GM12878 (cell line): Measurements from ENCODE around the gene TREH. TPM values are rescaled to one million over a fixed set of nuclear protein-coding genes. Genes with fewer than 3 reads are reported as not detected.

Experiments
- ATAC-seq: fragments of 200-7000 bp; cut with Tn5 transposase; 3 replicates; pipeline ENCODE4 v1.9.1; 2020; ENCODE audit warnings: mild to moderate bottlenecking, moderate library complexity
- BruUV-seq: library from RNA; stranded (reverse); fragments of 400-500 nt; replicated peaks from 2 replicates; lab custom pipeline; 2021; lab: Mats Ljungman, UMichigan
- CTCF ChIA-PET: fragments of 300-600 bp; sonication (Branson Sonifier 250); formaldehyde crosslinking; extraction: SDS; loops from one replicate; lab custom pipeline; 2021; ENCODE audit warnings: inconsistent platforms; lab: Yijun Ruan, JAX
- POLR2A ChIA-PET: fragments of 350-600 bp; formaldehyde crosslinking; extraction: SDS; loops from one replicate; lab custom pipeline; 2021; ENCODE audit warnings: inconsistent platforms; lab: Charles Lee
- RAD21 ChIA-PET: fragments of 300-600 bp; sonication (Branson Sonifier 250); formaldehyde crosslinking; loops from one replicate; lab custom pipeline; 2023; ENCODE audit warnings: antibody characterized with exemption; ENCODE audit not compliant: unreplicated experiment; lab: Charles Lee
- SMC1A ChIA-PET: fragments of 300-600 bp; sonication (Branson Sonifier 250); formaldehyde crosslinking; loops from one replicate; lab custom pipeline; 2023; ENCODE audit not compliant: unreplicated experiment, uncharacterized antibody; lab: Charles Lee
- DNase-seq: peaks from one replicate; pipeline ENCODE4 v3.0.0-alpha.2; 2011; ENCODE audit warnings: low read depth, low spot score
- FAIRE-seq: peaks from 3 replicates; lab custom pipeline; 2011; peaks lifted over from hg19 to GRCh38; lab: Jason Lieb, UNC
- H2AFZ ChIP-seq: 2 replicates; pipeline ENCODE4 v1.6.0; 2011; ENCODE audit warnings: low read depth, low read length, control low read depth; ENCODE audit not compliant: control insufficient read depth
- H3K27ac ChIP-seq: 2 replicates; pipeline ENCODE4 v1.5.1; 2011; ENCODE audit warnings: control low read depth; ENCODE audit not compliant: control insufficient read depth, insufficient read depth
- H3K27me3 ChIP-seq, 2 experiments: replicated peaks in 1 of 2; 2 replicates each; pipeline versions ENCODE4 v1.6.0 to v1.6.1; 2011; ENCODE audit warnings: low read length in 1 of 2; ENCODE audit not compliant: control insufficient read depth in 2 of 2, insufficient read depth in 2 of 2
- H3K36me3 ChIP-seq, 2 experiments: 2 replicates each; pipeline ENCODE4 v1.5.1; 2011; ENCODE audit warnings: low read length in 1 of 2; ENCODE audit not compliant: control insufficient read depth in 2 of 2, insufficient read depth in 2 of 2
- H3K4me1 ChIP-seq: 2 replicates; pipeline ENCODE4 v1.6.1; 2011; ENCODE audit warnings: mild to moderate bottlenecking, low read length, moderate library complexity, mixed read lengths; ENCODE audit not compliant: control insufficient read depth, insufficient read depth
- H3K4me2 ChIP-seq: 2 replicates; pipeline ENCODE4 v1.6.0; 2011; ENCODE audit warnings: control low read depth; ENCODE audit not compliant: control insufficient read depth, insufficient read depth
- H3K4me3 ChIP-seq: fragments of 200-600 bp; sonication (generic); 2 replicates; pipeline ENCODE4 v1.5.1; 2016
- H3K79me2 ChIP-seq: 2 replicates; pipeline ENCODE4 v1.6.0; 2011; ENCODE audit warnings: low read length; ENCODE audit not compliant: control insufficient read depth, insufficient read depth
- H3K9ac ChIP-seq: 2 replicates; pipeline ENCODE4 v1.8.0; 2011; ENCODE audit warnings: low read length, control low read depth, mixed read lengths; ENCODE audit not compliant: control insufficient read depth, insufficient read depth
- H3K9me3 ChIP-seq: replicated peaks from 3 replicates; pipeline ENCODE4 v1.5.1; 2011; ENCODE audit warnings: mild to moderate bottlenecking, low read length; ENCODE audit not compliant: control insufficient read depth, insufficient read depth
- H4K20me1 ChIP-seq: 2 replicates; pipeline ENCODE4 v1.6.0; 2011; ENCODE audit not compliant: control insufficient read depth, insufficient read depth
- E2F8 ChIP-seq: fragments of 450-650 bp; IDR thresholded peaks from 2 replicates; pipeline ENCODE4 v1.6.1; 2018; ENCODE audit warnings: mild to moderate bottlenecking, low read depth, moderate library complexity; ENCODE audit not compliant: partially characterized antibody
- EZH2 ChIP-seq: IDR thresholded peaks from 2 replicates; pipeline ENCODE4 v1.6.1; 2012; ENCODE audit warnings: low read depth, mild to moderate bottlenecking, control low read depth, inconsistent platforms, low read length, borderline replicate concordance; ENCODE audit not compliant: control insufficient read depth
- PML ChIP-seq: IDR thresholded peaks from 2 replicates; pipeline ENCODE4 v1.6.1; 2012; ENCODE audit warnings: low read length, inconsistent platforms
- POLR2AphosphoS5 ChIP-seq: IDR thresholded peaks from 2 replicates; pipeline ENCODE4 v1.6.1; 2011; ENCODE audit warnings: mild to moderate bottlenecking, low read length, inconsistent platforms
- SMARCA5 ChIP-seq: fragments of 450-650 bp; IDR thresholded peaks from 2 replicates; pipeline ENCODE4 v1.6.1; 2017; ENCODE audit warnings: mild to moderate bottlenecking
- YBX1 ChIP-seq: fragments of 450-650 bp; IDR thresholded peaks from 2 replicates; pipeline ENCODE4 v1.6.1; 2016; ENCODE audit warnings: antibody characterized with exemption
- WGBS: methylation state at CpG from one replicate; pipeline ENCODE4 v1.1.6; 2016; ENCODE audit warnings: low lambda C conversion rate; ENCODE audit not compliant: insufficient replicate concordance, insufficient coverage; ENCODE audit errors: missing lambda C conversion rate; 5-methylcytosine and 5-hydroxymethylcytosine counted together
- in situ Hi-C: fragments of 300-500 bp; cut with MboI; formaldehyde crosslinking; loops from 9 replicates; pipeline ENCODE4 v1.14.3; 2018; ENCODE audit warnings: mixed read lengths
- intact Hi-C: fragments of 100-400 bp; cut with micrococcal nuclease; formaldehyde crosslinking; loops from one replicate; pipeline ENCODE4 v1.14.2; 2022; ENCODE audit not compliant: unreplicated experiment
- polyA plus RNA-seq, 11 experiments: library from polyadenylated mRNA; depleted of rRNA in 4 of 11; unstranded in 6 of 11; stranded (reverse) in 5 of 11; fragments of >200 nt; fragmentation: Nextera tagmentation in 4 of 11; fragmentation: Illumina TruSeq in 1 of 11; extraction: Ambion mirVana in 4 of 11; extraction: Trizol in 1 of 11; gene quantifications; 1 replicate in 1 of 11; 2 replicates in 10 of 11; pipeline versions ENCODE4 v1.2.1 to v1.2.3, GENCODE V29; 2011 to 2016; ENCODE audit warnings: inconsistent platforms in 2 of 11, missing spikeins in 2 of 11, low read depth in 1 of 11
- total RNA-seq, 4 experiments: library from RNA; depleted of rRNA in 3 of 4; stranded (reverse); fragments of >200 nt in 3 of 4; fragmentation: Illumina TruSeq in 1 of 4; extraction: Trizol in 1 of 4; gene quantifications; 2 replicates each; pipeline versions ENCODE4 v1.2.1 to v1.2.3, GENCODE V29; 2013 to 2021
- TF ChIP-seq, protein P1 (sequence below): IDR thresholded peaks from 2 replicates; pipeline ENCODE4 v1.6.1; 2011; ENCODE audit warnings: borderline replicate concordance, low read depth, mild to moderate bottlenecking, moderate library complexity, mixed read lengths, low read length; ENCODE audit not compliant: insufficient read depth; ENCODE audit errors: extremely low read length

TREH gene
- total and polyA plus RNA-seq, 10 of the 15 experiments (the other 5 are each of a cell fraction or from before 2014, with no cell fraction given), result not detected

GRCh38 chr11:118661425-118662301 lies 17.8 kb downstream of the TREH start (continued):
- no peak for TF ChIP-seq POLR2AphosphoS5
- TF ChIP-seq E2F8, result no peak

GRCh38 chr11:118660681-118661424 lies 18.6 kb downstream of the TREH start:
- H3K4me1 ChIP-seq, result no peaks in the 10 kb centered on the region
- RAD21 ChIA-PET, result no interaction called here
- no peak overlapping the region for H3K4me2 ChIP-seq
- H3K79me2 ChIP-seq, result no peaks in the 10 kb centered on the region
- ATAC-seq, result no peak
- WGBS, result 13% methylated on average over 7 of the region's 7 CpGs
- H4K20me1 ChIP-seq, result no peaks in the 10 kb centered on the region
- no peaks in the 10 kb centered on the region for H3K9me3 ChIP-seq
- DNase-seq, result no peak
- intact Hi-C loops (no loop called here), in situ Hi-C loops (no loop called here)
- peaks cover 0 to 4% of the 10 kb centered on the region in 2 experiments; a peak in 3 of 4 replicates for H3K27me3 ChIP-seq
- H3K27ac ChIP-seq, result no peak overlapping the region
- H3K36me3 ChIP-seq, result no peaks in the 10 kb centered on the region
- CTCF ChIA-PET, result interaction anchor here (1.1 to 2.4 kb wide), 2 partner anchors 29 to 66 kb away, joined by 3 to 11 read pairs; no protein-coding TSS in a partner anchor
- TF ChIP-seq, protein P1, sequence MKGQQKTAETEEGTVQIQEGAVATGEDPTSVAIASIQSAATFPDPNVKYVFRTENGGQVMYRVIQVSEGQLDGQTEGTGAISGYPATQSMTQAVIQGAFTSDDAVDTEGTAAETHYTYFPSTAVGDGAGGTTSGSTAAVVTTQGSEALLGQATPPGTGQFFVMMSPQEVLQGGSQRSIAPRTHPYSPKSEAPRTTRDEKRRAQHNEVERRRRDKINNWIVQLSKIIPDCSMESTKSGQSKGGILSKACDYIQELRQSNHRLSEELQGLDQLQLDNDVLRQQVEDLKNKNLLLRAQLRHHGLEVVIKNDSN, result no peak
- TF ChIP-seq EZH2, result no peak
- TF ChIP-seq PML, result no peak
- no peak for TF ChIP-seq SMARCA5
- TF ChIP-seq YBX1, result no peak
- no peak for FAIRE-seq
- H3K4me3 ChIP-seq, result no peak overlapping the region
- BruUV-seq, result no TSS peak
- H3K9ac ChIP-seq, result no peak overlapping the region
- SMC1A ChIA-PET, result interaction anchor here (1.0 to 1.3 kb wide), 2 partner anchors 16 to 40 kb away, joined by 3 read pairs; no protein-coding TSS in a partner anchor
- POLR2A ChIA-PET, result no interaction called here
- H2AFZ ChIP-seq, result no peak overlapping the region
